Tibial artery (tissue), 4 donors: Measurements from ENCODE around the gene LZTR1.
A peak's percentile ranks its signal among the peaks of the same experiment; 100 is the strongest.

Source experiments
- DNase-seq, 2 donors: peaks; one replicate each; pipeline ENCODE4 v3.0.0-alpha.2; 2019
- H3K27ac ChIP-seq, 2 donors: fragments of 200-600 bp; sonication (generic) in 1 of 2; 1 replicate in 1 of 2; 2 replicates in 1 of 2; pipeline ENCODE4 v1.5.1; 2018 to 2019; ENCODE audit warnings: mild to moderate bottlenecking in 1 of 2
- H3K27me3 ChIP-seq, 2 donors: fragments of 200-600 bp; sonication (generic) in 1 of 2; one replicate each; pipeline versions ENCODE4 v1.5.1 to v1.6.0; 2016 to 2019
- H3K36me3 ChIP-seq, 3 donors: fragments of 200-600 bp; sonication (generic) in 2 of 3; one replicate each; pipeline ENCODE4 v1.5.1; 2016 to 2019; ENCODE audit warnings: mild to moderate bottlenecking in 2 of 3
- H3K4me1 ChIP-seq, 4 donors: fragments of 200-600 bp; sonication (generic) in 2 of 4; 1 replicate in 3 of 4; 2 replicates in 1 of 4; pipeline ENCODE4 v1.5.1; 2016 to 2019
- H3K4me3 ChIP-seq, 2 donors: fragments of 200-600 bp; sonication (generic) in 1 of 2; 1 replicate in 1 of 2; 2 replicates in 1 of 2; pipeline ENCODE4 v1.5.1; 2018 to 2019; ENCODE audit warnings: mild to moderate bottlenecking in 2 of 2
- H3K9me3 ChIP-seq, 3 donors: fragments of 200-600 bp; sonication (generic) in 1 of 3; one replicate each; pipeline ENCODE4 v1.5.1; 2016 to 2019
- intact Hi-C: fragments of 100-400 bp; cut with DNase I; formaldehyde crosslinking; loops from one replicate; pipeline ENCODE4 v1.15.0; 2023; ENCODE audit warnings: low total_unique reads
- TF ChIP-seq, protein P1 (sequence below), 2 experiments: fragments of 200-600 bp in 1 of 2; fragments of 450-650 bp in 1 of 2; IDR thresholded peaks; one replicate each; pipeline ENCODE4 v1.5.1; 2017 to 2019; ENCODE audit warnings: antibody characterized with exemption in 2 of 2, mild to moderate bottlenecking in 1 of 2, moderate library complexity in 1 of 2

LZTR1 gene

DNA sequence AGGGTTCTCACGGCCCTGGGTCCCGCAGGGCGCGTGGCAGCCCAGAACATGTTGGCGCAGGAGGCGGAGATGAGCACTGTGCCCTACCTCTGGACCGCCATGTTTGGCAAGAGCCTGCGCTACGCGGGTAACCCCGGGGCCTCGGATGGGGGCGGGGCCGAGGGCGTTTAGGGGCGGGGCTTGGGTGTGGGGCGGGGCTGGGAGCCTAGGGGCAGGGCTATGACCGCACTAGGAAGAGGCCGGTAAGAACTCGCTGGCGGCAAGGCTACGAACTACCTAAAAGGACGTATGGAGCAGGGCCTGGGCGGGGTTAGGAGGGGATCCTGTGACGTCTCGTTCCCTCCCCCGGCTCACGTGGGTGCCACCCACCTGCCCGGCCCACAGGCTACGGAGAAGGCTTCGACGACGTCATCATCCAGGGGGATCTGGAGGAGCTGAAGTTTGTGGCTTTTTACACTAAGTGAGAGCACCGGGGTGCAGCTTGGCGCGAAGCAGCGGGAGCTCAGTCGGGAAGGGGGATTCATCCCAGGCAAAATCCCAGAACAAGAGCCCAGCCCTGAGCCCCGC, 2.8 kb upstream of the LZTR1 start:
- intact Hi-C loops: no loop called here
- Histone ChIP-seq H3K27me3 (peaks cover 0 to 40% of the 10 kb centered on the region in 2 donors), H3K27ac (no peak overlapping the region), H3K4me1 (peaks cover 0 to 41% (median 23%) of the 10 kb centered on the region in 4 donors), H3K36me3 (peaks cover 0 to 10% (median 0%) of the 10 kb centered on the region in 3 donors), H3K4me3 (peak overlapping the region; percentile 9 to 21), H3K9me3 (peaks cover 0 to 10% (median 0%) of the 10 kb centered on the region in 3 donors)
- TF ChIP-seq, protein P1, sequence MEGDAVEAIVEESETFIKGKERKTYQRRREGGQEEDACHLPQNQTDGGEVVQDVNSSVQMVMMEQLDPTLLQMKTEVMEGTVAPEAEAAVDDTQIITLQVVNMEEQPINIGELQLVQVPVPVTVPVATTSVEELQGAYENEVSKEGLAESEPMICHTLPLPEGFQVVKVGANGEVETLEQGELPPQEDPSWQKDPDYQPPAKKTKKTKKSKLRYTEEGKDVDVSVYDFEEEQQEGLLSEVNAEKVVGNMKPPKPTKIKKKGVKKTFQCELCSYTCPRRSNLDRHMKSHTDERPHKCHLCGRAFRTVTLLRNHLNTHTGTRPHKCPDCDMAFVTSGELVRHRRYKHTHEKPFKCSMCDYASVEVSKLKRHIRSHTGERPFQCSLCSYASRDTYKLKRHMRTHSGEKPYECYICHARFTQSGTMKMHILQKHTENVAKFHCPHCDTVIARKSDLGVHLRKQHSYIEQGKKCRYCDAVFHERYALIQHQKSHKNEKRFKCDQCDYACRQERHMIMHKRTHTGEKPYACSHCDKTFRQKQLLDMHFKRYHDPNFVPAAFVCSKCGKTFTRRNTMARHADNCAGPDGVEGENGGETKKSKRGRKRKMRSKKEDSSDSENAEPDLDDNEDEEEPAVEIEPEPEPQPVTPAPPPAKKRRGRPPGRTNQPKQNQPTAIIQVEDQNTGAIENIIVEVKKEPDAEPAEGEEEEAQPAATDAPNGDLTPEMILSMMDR (IDR thresholded peaks at IDR 0.05): no peak
- DNase-seq: no peak

DNA sequence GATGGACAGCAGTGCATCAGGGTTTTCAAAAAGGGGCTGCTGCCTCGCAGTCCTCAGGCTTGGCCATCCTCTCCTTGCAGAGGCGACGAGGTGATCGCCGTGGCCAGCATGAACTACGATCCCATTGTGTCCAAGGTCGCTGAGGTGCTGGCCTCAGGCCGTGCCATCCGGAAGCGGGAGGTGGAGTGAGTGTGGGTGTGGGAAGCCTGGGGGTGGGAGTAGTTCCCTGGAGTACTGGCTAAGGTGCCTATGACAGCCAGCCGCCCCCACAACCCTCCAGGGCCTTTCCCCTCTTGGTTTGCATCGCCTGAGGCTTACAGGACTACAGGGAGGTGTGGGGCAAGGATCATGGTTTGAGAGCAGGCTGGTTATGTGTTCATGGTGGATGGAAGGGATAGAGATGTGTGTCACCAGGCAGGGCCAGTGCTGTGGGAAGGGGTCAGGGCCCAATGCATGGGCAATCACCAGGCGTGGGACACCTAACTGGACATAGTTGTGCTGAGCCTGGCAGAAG, 2.1 kb upstream of the LZTR1 start:
- H3K27me3 ChIP-seq: peaks cover 0 to 35% of the 10 kb centered on the region in 2 donors
- TF ChIP-seq, protein P1 (IDR thresholded peaks at IDR 0.05): no peak
- intact Hi-C loops: no loop called here
- H3K9me3 ChIP-seq: peaks cover 0 to 10% (median 0%) of the 10 kb centered on the region in 3 donors
- peaks cover 0 to 15% (median 0%) of the 10 kb centered on the region in 3 donors for H3K36me3 ChIP-seq
- H3K27ac ChIP-seq: no peak overlapping the region
- peaks cover 0 to 41% (median 23%) of the 10 kb centered on the region in 4 donors for H3K4me1 ChIP-seq
- H3K4me3 ChIP-seq: peak overlapping the region; percentile 9 to 21
- no peak for DNase-seq

DNA sequence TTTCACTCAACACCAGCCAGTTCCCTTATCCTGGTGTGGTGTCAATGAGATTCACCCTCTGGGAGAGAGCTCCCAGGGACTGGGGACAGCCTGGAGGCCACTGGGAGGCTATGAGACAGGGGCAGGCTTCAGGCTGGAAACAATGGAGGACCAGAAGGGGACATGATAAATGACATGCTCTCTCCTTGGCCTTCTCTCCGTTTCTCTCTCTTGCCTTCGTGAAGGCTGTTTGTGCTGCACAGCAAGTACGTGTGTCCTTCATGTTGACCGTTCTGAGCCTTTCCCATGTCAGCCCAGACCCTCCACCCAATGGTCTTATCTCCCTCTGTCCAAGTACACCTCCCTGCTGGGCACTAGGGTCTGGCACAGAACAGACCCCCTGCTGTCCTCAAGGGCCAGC, 1.6 kb upstream of the LZTR1 start:
- Histone ChIP-seq H3K36me3 (peaks cover 0 to 18% (median 3%) of the 10 kb centered on the region in 3 donors), H3K27ac (no peak overlapping the region), H3K9me3 (peaks cover 0 to 10% (median 0%) of the 10 kb centered on the region in 3 donors), H3K4me3 (no peak overlapping the region), H3K4me1 (peaks cover 0 to 41% (median 23%) of the 10 kb centered on the region in 4 donors), H3K27me3 (peaks cover 0 to 30% of the 10 kb centered on the region in 2 donors)
- TF ChIP-seq, protein P1 (IDR thresholded peaks at IDR 0.05): no peak
- intact Hi-C loops: no loop called here
- DNase-seq: no peak

DNA sequence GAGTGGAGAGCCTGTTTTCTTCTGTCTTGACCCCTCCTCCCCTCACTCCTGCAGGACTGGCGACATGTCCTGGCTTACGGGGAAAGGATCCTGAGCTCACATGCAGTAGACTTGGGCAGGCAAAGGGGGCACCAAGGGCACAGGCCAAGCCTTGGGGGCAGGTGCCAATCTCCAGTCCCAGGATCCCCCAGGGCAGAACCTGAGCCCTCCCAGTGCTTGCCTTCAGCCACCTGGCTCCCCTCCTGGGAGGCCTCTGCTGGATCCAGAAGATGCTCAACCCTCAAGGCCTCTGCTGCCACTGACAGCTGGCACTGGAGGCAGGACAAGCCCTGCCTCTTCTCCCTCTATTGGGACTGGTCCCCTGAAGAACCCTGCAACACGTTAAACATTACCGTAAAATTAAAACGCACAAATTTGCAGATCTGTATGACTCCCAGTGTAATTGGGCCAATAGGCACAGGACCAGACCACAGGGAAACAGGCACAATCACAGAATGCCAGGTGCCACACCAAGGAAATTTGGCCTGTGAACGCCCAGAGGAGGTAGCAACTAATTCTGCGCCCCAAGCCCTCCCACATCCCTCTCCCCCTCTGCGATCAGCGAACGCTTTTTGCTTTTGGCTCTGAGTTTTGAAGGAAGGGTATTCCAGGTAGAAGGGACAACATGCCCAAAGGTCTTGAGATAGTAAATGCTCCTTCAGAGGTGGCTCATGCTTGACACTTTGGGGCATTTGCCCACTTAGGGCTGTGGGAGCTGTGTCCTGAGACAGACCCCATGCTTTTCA, 967 bp upstream of the LZTR1 start:
- peaks cover 0 to 23% (median 8%) of the 10 kb centered on the region in 3 donors for H3K36me3 ChIP-seq
- H3K27me3 ChIP-seq: peaks cover 0 to 28% of the 10 kb centered on the region in 2 donors
- H3K9me3 ChIP-seq: peaks cover 0 to 10% (median 0%) of the 10 kb centered on the region in 3 donors
- DNase-seq: no peak
- H3K4me1 ChIP-seq: peaks cover 0 to 41% (median 23%) of the 10 kb centered on the region in 4 donors
- H3K4me3 ChIP-seq: peak overlapping the region; percentile 79 to 82
- peak overlapping the region; percentile 85 to 87 for H3K27ac ChIP-seq
- intact Hi-C loops: no loop called here
- TF ChIP-seq, protein P1 (IDR thresholded peaks at IDR 0.05): no peak

DNA sequence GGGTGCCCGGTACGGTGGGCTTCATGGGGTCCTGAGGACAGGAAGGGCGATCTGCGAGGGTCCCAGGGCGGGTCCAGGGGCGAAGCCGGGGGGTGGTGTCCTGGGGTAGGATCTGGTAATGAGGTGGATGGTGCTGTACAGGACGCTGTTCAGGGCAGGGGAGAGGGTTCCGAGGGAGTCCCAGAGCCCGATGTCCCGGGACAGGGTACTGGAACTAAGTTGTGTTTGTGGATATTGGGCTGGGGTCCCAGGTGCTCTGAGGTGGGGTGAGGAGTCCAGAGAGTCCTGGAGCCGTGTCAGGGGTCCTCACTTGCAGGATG, 426 bp downstream of the LZTR1 start:
- H3K27ac ChIP-seq: peak overlapping the region; percentile 85 to 87
- intact Hi-C loops: no loop called here

More for the DNA sequence above, 426 bp downstream of the LZTR1 start:
- TF ChIP-seq, protein P1 (IDR thresholded peaks at IDR 0.05): no peak
- Histone ChIP-seq H3K4me1 (peaks cover 0 to 41% (median 23%) of the 10 kb centered on the region in 4 donors), H3K36me3 (peaks cover 4 to 35% (median 16%) of the 10 kb centered on the region in 3 donors), H3K9me3 (peaks cover 0 to 10% (median 0%) of the 10 kb centered on the region in 3 donors), H3K4me3 (peak overlapping the region; percentile 79 to 82), H3K27me3 (peaks cover 0 to 16% of the 10 kb centered on the region in 2 donors)
- DNase-seq: no peak
